GM23338 (cell line): ENCODE results near the gene STX10.
A peak's percentile ranks its signal among the peaks of the same experiment; 100 is the strongest.

Experiments
- CREB1 ChIP-seq: fragments of 250-450 bp; sonication (Bioruptor Pico); IDR thresholded peaks from 2 replicates; pipeline ENCODE4 v1.5.0; 2020; ENCODE audit warnings: low read depth, mild to moderate bottlenecking, moderate library complexity
- EZH2 ChIP-seq: fragments of 200-600 bp; sonication (generic); IDR thresholded peaks from one replicate; pipeline ENCODE4 v1.8.0; 2017; ENCODE audit warnings: antibody characterized with exemption, mild to moderate bottlenecking, low read depth; ENCODE audit not compliant: unreplicated experiment
- EZH2phosphoT487 ChIP-seq: fragments of 200-600 bp; sonication (generic); IDR thresholded peaks from one replicate; pipeline ENCODE4 v1.8.1; 2018; ENCODE audit warnings: antibody characterized with exemption; ENCODE audit not compliant: unreplicated experiment
- JUNB ChIP-seq: IDR thresholded peaks from one replicate; pipeline ENCODE4 v1.6.1; 2016; ENCODE audit warnings: antibody characterized with exemption; ENCODE audit not compliant: unreplicated experiment
- POLR2AphosphoS5 ChIP-seq: IDR thresholded peaks from 2 replicates; pipeline ENCODE4 v1.6.1; 2016; ENCODE audit warnings: antibody characterized with exemption, low read depth
- REST ChIP-seq: IDR thresholded peaks from one replicate; pipeline ENCODE4 v1.6.1; 2018; ENCODE audit warnings: antibody characterized with exemption; ENCODE audit not compliant: unreplicated experiment
- STAT1 ChIP-seq: IDR thresholded peaks from one replicate; pipeline ENCODE4 v1.6.1; 2016; ENCODE audit warnings: antibody characterized with exemption; ENCODE audit not compliant: unreplicated experiment
- ZNF462 ChIP-seq: fragments of 250-450 bp; sonication (Bioruptor Pico); IDR thresholded peaks from 2 replicates; pipeline ENCODE4 v1.5.0; 2020; ENCODE audit warnings: mild to moderate bottlenecking, moderate library complexity
- TF ChIP-seq, protein P1 (sequence below), 2 experiments: fragments of 200-600 bp in 1 of 2; sonication (generic) in 1 of 2; conservative IDR thresholded peaks; 2 replicates each; pipeline versions ENCODE4 v1.5.1 to v1.6.1; 2016 to 2017; ENCODE audit warnings: antibody characterized with exemption in 2 of 2, low read depth in 2 of 2, mild to moderate bottlenecking in 2 of 2, moderate library complexity in 1 of 2
- TF ChIP-seq, protein P2 (sequence below): IDR thresholded peaks from 2 replicates; pipeline ENCODE4 v1.6.1; 2016; ENCODE audit warnings: antibody characterized with exemption

DNA sequence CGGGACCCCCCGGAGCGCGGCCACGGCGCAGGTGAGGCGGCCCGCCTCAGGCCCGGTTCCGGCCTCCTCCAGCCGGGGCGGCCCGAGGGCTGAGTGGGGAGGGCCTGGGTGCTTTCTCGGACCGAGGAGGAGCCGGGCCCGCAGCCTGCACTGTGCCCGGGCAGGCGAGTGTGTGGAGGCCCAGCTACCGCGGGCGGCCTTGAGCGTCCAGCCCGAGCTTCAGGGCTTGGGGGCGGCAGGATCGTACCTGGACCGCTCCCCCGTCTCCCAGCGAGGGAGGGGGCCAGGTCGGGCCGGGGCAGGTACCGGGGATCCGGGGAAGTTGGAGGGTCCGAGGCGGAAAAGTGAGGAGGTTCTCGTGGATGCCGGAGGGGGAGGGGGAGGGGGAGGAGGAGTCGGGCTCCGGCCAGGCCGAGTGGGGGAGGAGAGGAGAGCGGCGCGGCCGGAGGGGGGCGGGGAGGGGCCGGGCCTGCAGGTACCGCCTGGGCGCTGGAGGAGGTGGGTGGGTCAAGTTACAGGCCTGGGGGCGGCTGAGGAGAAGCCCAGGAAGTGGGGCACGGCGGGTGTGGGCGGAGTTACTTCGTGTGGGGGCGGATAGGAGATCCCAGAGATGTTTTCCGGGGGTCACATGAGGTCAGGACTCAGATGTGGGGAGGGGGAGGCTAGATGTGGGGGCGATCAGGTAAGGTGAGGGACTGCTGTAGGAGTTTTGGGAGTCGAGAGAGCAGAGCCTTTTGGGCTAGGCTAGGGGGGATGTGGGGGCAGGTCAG lies 31.6 kb downstream of the STX10 start:
- TF ChIP-seq, protein P1, sequence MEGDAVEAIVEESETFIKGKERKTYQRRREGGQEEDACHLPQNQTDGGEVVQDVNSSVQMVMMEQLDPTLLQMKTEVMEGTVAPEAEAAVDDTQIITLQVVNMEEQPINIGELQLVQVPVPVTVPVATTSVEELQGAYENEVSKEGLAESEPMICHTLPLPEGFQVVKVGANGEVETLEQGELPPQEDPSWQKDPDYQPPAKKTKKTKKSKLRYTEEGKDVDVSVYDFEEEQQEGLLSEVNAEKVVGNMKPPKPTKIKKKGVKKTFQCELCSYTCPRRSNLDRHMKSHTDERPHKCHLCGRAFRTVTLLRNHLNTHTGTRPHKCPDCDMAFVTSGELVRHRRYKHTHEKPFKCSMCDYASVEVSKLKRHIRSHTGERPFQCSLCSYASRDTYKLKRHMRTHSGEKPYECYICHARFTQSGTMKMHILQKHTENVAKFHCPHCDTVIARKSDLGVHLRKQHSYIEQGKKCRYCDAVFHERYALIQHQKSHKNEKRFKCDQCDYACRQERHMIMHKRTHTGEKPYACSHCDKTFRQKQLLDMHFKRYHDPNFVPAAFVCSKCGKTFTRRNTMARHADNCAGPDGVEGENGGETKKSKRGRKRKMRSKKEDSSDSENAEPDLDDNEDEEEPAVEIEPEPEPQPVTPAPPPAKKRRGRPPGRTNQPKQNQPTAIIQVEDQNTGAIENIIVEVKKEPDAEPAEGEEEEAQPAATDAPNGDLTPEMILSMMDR (conservative IDR thresholded peaks at IDR 0.05; ENCODE audit: low read depth in 2 of 2) = no peak
- no peak for TF ChIP-seq REST
- peak; percentile 40; the same call in 1 of the 2 replicates for TF ChIP-seq POLR2AphosphoS5
- TF ChIP-seq EZH2 = no peak
- TF ChIP-seq JUNB = no peak
- no peak for TF ChIP-seq CREB1 (CRISPR knock-in tag)
- no peak for TF ChIP-seq EZH2phosphoT487
- TF ChIP-seq STAT1 = no peak
- TF ChIP-seq, protein P2, sequence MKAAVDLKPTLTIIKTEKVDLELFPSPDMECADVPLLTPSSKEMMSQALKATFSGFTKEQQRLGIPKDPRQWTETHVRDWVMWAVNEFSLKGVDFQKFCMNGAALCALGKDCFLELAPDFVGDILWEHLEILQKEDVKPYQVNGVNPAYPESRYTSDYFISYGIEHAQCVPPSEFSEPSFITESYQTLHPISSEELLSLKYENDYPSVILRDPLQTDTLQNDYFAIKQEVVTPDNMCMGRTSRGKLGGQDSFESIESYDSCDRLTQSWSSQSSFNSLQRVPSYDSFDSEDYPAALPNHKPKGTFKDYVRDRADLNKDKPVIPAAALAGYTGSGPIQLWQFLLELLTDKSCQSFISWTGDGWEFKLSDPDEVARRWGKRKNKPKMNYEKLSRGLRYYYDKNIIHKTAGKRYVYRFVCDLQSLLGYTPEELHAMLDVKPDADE = peak; percentile 65; the same call in 1 of the 2 replicates
- TF ChIP-seq ZNF462 (CRISPR knock-in tag) = no peak
